ENCODE results near the gene WDR77.

DNA sequence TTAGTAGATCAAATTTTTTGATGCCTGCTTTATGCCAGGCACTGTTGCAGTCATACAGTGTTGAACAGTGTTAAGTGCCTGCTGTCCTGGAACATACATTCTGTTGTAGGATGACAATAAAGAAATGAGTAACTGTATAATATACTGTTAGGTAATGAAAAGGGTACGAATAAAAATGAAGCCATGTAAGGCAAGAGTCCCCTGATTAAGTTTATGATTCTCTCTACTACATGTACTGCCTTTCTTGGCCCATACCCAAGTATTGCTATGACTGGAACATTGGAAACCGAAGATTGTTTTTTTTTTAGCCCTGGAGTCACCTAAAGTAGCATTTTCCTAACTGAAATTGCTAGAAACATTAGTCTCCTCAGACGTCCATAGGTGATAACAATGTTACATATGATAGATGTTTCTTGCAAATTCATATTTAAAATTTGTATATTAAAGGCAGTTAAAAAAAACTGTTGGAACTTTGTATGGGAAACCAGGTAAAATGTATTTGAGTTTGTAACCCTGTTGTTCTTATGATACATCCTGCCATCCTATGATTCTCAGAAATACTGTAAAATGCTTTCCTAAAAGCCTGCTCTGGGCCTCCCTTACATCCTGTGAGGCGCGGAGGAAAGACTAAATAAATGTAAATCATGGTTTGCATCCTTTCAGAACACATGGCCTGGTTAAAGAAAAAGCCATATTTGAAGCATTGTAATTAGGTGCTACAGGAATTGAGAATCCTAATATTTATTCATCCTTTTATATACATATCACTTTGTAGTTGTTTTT, 6.0 kb upstream of the WDR77 start:
- TF ChIP-seq, protein P1, sequence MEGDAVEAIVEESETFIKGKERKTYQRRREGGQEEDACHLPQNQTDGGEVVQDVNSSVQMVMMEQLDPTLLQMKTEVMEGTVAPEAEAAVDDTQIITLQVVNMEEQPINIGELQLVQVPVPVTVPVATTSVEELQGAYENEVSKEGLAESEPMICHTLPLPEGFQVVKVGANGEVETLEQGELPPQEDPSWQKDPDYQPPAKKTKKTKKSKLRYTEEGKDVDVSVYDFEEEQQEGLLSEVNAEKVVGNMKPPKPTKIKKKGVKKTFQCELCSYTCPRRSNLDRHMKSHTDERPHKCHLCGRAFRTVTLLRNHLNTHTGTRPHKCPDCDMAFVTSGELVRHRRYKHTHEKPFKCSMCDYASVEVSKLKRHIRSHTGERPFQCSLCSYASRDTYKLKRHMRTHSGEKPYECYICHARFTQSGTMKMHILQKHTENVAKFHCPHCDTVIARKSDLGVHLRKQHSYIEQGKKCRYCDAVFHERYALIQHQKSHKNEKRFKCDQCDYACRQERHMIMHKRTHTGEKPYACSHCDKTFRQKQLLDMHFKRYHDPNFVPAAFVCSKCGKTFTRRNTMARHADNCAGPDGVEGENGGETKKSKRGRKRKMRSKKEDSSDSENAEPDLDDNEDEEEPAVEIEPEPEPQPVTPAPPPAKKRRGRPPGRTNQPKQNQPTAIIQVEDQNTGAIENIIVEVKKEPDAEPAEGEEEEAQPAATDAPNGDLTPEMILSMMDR (IDR thresholded peaks at IDR 0.05): no peak
- TF ChIP-seq NFATC4 (CRISPR knock-in tag; IDR thresholded peaks at IDR 0.05): no peak
- TF ChIP-seq, protein P2, sequence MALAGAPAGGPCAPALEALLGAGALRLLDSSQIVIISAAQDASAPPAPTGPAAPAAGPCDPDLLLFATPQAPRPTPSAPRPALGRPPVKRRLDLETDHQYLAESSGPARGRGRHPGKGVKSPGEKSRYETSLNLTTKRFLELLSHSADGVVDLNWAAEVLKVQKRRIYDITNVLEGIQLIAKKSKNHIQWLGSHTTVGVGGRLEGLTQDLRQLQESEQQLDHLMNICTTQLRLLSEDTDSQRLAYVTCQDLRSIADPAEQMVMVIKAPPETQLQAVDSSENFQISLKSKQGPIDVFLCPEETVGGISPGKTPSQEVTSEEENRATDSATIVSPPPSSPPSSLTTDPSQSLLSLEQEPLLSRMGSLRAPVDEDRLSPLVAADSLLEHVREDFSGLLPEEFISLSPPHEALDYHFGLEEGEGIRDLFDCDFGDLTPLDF (CRISPR knock-in tag; IDR thresholded peaks at IDR 0.05): no peak
- TF ChIP-seq CREM (CRISPR knock-in tag; IDR thresholded peaks at IDR 0.05): no peak
- TF ChIP-seq SP1 (CRISPR knock-in tag; conservative IDR thresholded peaks at IDR 0.05): no peak
- TF ChIP-seq FOXP1 (CRISPR knock-in tag; IDR thresholded peaks at IDR 0.05; ENCODE audit: borderline replicate concordance): no peak
- no peak for TF ChIP-seq PRRX2 (CRISPR knock-in tag; IDR thresholded peaks at IDR 0.05)
- no peak for TF ChIP-seq TEAD4 (CRISPR knock-in tag; IDR thresholded peaks at IDR 0.05)
- TF ChIP-seq, protein P3, sequence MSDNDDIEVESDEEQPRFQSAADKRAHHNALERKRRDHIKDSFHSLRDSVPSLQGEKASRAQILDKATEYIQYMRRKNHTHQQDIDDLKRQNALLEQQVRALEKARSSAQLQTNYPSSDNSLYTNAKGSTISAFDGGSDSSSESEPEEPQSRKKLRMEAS (CRISPR knock-in tag; IDR thresholded peaks at IDR 0.05): no peak
- no peak for TF ChIP-seq GABPB1 (CRISPR knock-in tag; IDR thresholded peaks at IDR 0.05)
- TF ChIP-seq, protein P4, sequence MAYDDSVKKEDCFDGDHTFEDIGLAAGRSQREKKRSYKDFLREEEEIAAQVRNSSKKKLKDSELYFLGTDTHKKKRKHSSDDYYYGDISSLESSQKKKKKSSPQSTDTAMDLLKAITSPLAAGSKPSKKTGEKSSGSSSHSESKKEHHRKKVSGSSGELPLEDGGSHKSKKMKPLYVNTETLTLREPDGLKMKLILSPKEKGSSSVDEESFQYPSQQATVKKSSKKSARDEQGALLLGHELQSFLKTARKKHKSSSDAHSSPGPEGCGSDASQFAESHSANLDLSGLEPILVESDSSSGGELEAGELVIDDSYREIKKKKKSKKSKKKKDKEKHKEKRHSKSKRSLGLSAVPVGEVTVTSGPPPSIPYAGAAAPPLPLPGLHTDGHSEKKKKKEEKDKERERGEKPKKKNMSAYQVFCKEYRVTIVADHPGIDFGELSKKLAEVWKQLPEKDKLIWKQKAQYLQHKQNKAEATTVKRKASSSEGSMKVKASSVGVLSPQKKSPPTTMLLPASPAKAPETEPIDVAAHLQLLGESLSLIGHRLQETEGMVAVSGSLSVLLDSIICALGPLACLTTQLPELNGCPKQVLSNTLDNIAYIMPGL (CRISPR knock-in tag; IDR thresholded peaks at IDR 0.05): no peak
- no peak for TF ChIP-seq GRHL2 (CRISPR knock-in tag; IDR thresholded peaks at IDR 0.05; ENCODE audit: insufficient replicate concordance, severe bottlenecking)
- no peak for TF ChIP-seq RELA (CRISPR knock-in tag; IDR thresholded peaks at IDR 0.05; ENCODE audit: borderline replicate concordance)

Measured in WTC11 (cell line).